Endothelial cell of umbilical vein (primary cell): ENCODE data around the gene OLFM1.

ENCODE experiments used
- CTCF ChIP-seq, 2 donors: IDR thresholded peaks; 1 replicate in 1 of 2; 2 replicates in 1 of 2; pipeline ENCODE4 v1.5.1; 2011; ENCODE audit warnings: low read length in 2 of 2, mild to moderate bottlenecking in 2 of 2, moderate library complexity in 2 of 2, control low read depth in 1 of 2, inconsistent platforms in 1 of 2, low read depth in 1 of 2; ENCODE audit not compliant: insufficient read depth in 1 of 2; ENCODE audit errors: extremely low read depth in 1 of 2
- EZH2 ChIP-seq: IDR thresholded peaks from 2 replicates; pipeline ENCODE4 v1.6.1; 2012; ENCODE audit warnings: borderline replicate concordance, low read depth, mild to moderate bottlenecking, moderate library complexity, low read length, inconsistent platforms; ENCODE audit not compliant: severe bottlenecking
- MYC ChIP-seq: IDR thresholded peaks from one replicate; pipeline ENCODE4 v1.6.1; 2011; ENCODE audit warnings: mild to moderate bottlenecking, low read depth, low read length
- POLR2A ChIP-seq: IDR thresholded peaks from 2 replicates; pipeline ENCODE4 v1.6.1; 2012; ENCODE audit warnings: low read depth, mild to moderate bottlenecking, control low read depth, low read length

DNA sequence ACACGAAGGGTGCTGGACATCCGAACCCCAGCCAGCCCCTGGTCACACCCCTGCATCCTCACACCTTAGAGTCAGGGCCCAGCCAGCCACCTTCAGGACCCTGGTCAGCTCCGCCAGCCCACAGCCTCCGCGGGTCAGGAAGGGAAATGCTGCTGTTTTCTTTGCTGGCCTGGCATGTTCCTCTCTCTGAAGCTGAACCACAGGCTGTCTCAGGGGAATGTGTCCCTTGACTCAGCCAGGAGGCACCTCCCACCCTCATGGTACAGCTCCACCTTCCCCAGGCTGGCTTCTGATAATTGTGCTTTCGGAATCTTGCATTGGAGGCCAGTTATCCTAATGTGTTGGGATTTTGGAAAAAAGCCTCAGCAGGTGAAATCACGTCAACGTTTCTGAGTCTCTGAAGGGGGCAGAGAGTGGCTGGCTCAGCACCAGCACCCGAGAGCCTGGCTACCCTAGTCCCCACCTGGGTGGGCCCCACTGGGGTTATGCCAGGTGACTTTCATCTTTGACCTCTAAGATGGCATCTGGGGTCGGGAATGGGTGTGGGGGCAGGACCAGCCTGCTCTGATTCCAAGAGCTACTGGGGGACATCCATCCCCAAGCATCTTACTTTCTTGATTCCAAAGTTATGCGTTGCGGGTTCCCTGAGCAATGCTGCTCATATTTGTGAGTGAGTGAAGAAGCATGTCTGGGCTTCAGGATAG lies 9.8 kb upstream of the OLFM1 start:
- TF ChIP-seq EZH2 (no peak), POLR2A (no peak), CTCF (IDR thresholded peaks at IDR 0.05; ENCODE audit: extremely low read depth in 1 of 2, insufficient read depth in 1 of 2, low read depth in 1 of 2, low read length in 2 of 2) (no peak), MYC (no peak)
